ENCODE results near the gene SNHG17. TPM values are rescaled to one million over a fixed set of nuclear protein-coding genes. Genes with fewer than 3 reads are reported as not detected.

Gene SNHG17
- total RNA-seq, 1 donor from 2014 or later, result 75.2 TPM

DNA sequence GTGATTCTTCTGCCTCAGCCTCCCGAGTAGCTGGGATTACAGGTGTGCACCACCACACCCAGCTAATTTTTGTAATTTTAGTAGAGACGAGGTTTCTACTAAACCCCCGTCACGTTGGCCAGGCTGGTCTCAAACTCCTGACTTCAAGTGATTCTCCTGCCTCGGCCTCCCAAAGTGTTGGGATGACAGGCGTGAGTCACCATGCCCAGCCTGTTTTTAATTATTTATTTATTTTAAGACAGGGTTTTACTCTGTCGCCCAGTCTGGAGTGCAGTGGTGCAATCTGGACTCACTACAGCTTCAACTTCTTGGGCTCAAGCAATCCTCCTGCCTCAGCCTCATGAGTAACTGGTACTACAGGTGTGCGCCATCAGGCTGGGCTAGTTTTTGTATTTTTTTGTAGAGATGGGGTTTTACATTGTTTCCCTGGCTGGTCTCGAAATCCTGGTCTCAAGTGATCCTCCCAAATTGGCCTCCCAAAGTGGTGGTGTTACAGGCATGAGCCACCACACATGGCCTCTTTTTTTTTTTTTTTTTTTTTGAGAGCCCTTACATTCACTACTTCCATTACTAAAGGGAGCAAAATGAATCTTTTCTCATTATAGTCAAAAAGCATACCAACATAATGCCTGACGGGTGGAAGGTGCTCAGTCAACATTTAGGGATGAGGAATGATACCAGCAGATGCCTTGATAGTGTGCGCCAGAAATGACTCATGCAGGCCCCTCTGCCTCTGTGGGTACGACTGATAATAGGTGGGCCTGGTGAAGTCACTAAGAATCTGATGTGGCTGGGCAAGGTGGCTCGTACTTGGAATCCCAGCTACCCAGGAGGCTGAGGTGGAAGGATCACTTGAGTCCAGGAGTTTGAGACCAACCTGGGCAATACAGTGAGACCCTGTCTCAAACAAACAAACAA is 19.7 kb upstream of the SNHG17 start:
- ChIA-PET CTCF (no interaction called here), POLR2A (interaction anchor here (0.7 kb wide), 1 partner anchor 20 kb away, joined by 3 read pairs; the partner anchor contains the start of gene SNHG17)
- Mint-ChIP-seq H3K4me3 (no peak overlapping the region), H3K4me1 (peaks cover 7% of the 10 kb centered on the region), H3K27ac (no peak overlapping the region), H3K27me3 (no peaks in the 10 kb centered on the region), H3K9me3 (no peaks in the 10 kb centered on the region), H3K36me3 (ENCODE audit: low read depth) (peaks cover 18% of the 10 kb centered on the region)
- TF ChIP-seq, protein P1, sequence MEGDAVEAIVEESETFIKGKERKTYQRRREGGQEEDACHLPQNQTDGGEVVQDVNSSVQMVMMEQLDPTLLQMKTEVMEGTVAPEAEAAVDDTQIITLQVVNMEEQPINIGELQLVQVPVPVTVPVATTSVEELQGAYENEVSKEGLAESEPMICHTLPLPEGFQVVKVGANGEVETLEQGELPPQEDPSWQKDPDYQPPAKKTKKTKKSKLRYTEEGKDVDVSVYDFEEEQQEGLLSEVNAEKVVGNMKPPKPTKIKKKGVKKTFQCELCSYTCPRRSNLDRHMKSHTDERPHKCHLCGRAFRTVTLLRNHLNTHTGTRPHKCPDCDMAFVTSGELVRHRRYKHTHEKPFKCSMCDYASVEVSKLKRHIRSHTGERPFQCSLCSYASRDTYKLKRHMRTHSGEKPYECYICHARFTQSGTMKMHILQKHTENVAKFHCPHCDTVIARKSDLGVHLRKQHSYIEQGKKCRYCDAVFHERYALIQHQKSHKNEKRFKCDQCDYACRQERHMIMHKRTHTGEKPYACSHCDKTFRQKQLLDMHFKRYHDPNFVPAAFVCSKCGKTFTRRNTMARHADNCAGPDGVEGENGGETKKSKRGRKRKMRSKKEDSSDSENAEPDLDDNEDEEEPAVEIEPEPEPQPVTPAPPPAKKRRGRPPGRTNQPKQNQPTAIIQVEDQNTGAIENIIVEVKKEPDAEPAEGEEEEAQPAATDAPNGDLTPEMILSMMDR (IDR thresholded peaks at IDR 0.05), result no peak
- DNase-seq (no peak), ATAC-seq (ENCODE audit: low read depth) (no peak)
- intact Hi-C loops (cut with micrococcal nuclease), result no loop called here

DNA sequence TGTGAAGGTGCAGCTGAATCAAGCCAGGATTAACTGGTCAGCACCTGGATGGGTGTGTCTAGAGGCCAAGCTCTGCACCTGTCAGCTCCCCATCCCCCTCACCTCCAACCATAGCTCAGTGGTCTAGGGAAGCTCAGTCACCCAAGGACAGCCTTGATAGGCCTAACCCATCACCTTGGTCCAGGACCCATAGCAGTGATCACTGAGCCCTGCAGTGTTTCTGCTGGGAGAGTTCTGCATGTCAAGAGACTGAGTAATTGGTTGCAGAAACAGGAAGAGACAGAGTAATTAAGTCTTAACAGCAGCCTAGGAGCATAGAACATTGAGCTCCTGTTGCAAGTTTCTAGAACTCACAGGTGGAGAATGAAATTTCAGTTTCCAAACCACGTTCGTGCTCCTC is 18.8 kb upstream of the SNHG17 start:
- intact Hi-C loops (cut with micrococcal nuclease), result no loop called here
- H3K4me3 Mint-ChIP-seq, result no peak overlapping the region
- ChIA-PET POLR2A (interaction anchor here (0.7 kb wide), 1 partner anchor 19 kb away, joined by 3 read pairs; the partner anchor contains the start of gene SNHG17), CTCF (interaction anchor here (1.8 kb wide), 1 partner anchor 19 kb away, joined by 5 read pairs; the partner anchor contains the start of gene SNHG17)
- H3K27ac Mint-ChIP-seq, result peak overlapping the region; percentile 30
- ATAC-seq (ENCODE audit: low read depth), result peak; percentile 31
- H3K27me3 Mint-ChIP-seq, result no peaks in the 10 kb centered on the region
- DNase-seq, result no peak
- TF ChIP-seq, protein P1 (IDR thresholded peaks at IDR 0.05), result no peak
- H3K36me3 Mint-ChIP-seq (ENCODE audit: low read depth), result peaks cover 26% of the 10 kb centered on the region
- H3K9me3 Mint-ChIP-seq, result no peaks in the 10 kb centered on the region
- peaks cover 10% of the 10 kb centered on the region for H3K4me1 Mint-ChIP-seq

DNA sequence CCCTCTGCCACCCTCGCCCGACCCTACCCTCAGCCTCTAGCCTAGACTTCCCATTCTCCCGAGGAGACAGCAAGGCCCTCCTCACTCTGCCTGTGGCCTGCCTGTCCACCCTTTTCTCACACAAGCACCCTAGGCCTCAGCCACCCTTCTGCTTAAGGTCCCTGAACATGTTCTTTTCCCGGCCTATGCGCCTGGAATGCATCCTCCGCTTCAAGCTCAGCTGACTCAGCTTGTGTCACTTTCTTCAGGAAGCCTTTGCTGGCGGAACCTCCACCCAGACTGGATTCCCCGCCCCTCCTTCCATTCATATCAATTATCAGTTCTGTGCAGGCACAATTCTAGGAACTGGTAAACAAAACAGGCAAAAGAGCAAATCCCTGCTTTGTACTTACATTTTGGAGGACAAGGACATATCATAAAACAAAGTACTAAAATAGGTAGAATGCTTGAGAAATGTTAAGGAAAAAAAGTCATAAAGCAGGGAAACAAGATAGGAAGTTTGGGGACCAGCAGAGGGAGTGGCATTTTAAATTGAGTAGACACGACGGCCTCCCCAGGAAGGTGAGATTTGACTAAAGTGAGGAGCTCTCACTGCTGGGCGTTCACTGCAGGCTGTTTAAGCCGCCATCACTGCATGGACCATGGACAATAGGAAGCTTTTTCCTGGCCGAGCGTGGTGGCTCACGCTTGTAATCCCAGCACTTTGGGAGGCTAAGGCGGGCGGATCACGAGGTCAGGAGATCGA is 17.9 kb upstream of the SNHG17 start:
- TF ChIP-seq, protein P1 (IDR thresholded peaks at IDR 0.05), result no peak
- H3K4me3 Mint-ChIP-seq, result no peak overlapping the region
- no peak for ATAC-seq (ENCODE audit: low read depth)
- H3K27ac Mint-ChIP-seq, result no peak overlapping the region
- H3K4me1 Mint-ChIP-seq, result peaks cover 19% of the 10 kb centered on the region
- intact Hi-C loops (cut with micrococcal nuclease), result no loop called here
- peaks cover 33% of the 10 kb centered on the region for H3K36me3 Mint-ChIP-seq (ENCODE audit: low read depth)
- H3K27me3 Mint-ChIP-seq, result no peaks in the 10 kb centered on the region
- DNase-seq, result no peak
- H3K9me3 Mint-ChIP-seq, result no peaks in the 10 kb centered on the region
- POLR2A ChIA-PET, result interaction anchor here (0.9 kb wide), 1 partner anchor 20 kb away, joined by 3 read pairs; the partner anchor contains the start of gene RALGAPB
- CTCF ChIA-PET, result interaction anchor here (1.8 kb wide), 1 partner anchor 18 kb away, joined by 5 read pairs; the partner anchor contains the start of gene SNHG17

DNA sequence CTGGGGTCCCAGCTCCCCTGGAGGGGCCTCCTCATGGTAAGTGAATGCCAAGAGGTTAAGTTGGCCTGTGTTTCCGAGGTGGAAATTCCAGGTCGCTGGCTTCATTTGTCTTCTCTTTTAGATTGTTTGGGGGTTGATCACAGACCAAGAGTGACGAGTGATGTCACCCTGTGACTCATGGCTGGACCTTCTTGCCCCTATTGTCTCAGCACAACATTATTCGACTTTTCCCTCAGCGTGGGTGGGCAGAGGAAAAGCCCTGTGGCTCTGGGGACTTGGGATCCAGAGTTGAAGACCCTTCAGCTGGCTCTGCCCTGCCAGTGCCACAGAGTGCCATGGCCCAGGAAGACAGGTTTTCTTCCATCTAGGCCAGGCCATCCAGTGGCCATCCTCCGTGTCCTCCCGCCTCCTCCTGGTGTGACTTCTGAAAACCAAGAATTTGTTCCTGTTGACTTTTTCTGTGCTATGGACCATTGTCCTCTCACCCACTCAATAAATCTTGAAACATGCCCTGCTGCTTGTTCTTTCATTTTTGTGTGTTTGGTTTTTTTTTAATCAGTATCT is 15.4 kb upstream of the SNHG17 start:
- Mint-ChIP-seq H3K4me3 (no peak overlapping the region), H3K27ac (peak overlapping the region; percentile 16), H3K36me3 (ENCODE audit: low read depth) (peaks cover 33% of the 10 kb centered on the region), H3K4me1 (peaks cover 35% of the 10 kb centered on the region), H3K9me3 (no peaks in the 10 kb centered on the region), H3K27me3 (no peaks in the 10 kb centered on the region)
- TF ChIP-seq, protein P1 (IDR thresholded peaks at IDR 0.05), result no peak
- intact Hi-C loops (cut with micrococcal nuclease), result no loop called here
- no peak for DNase-seq
- ChIA-PET POLR2A (interaction anchor here (1.0 to 1.6 kb wide), 2 partner anchors 15 to 22 kb away, joined by 3 read pairs; partner anchors contain the start of gene SNHG17), CTCF (no interaction called here)
- ATAC-seq (ENCODE audit: low read depth), result no peak
